Mucosa of rectum (tissue), 2 donors: ENCODE measurements around the gene WBP2.

Experiments
- H3K27ac ChIP-seq, 2 donors: one replicate each; pipeline ENCODE4 v1.7.0; 2013; ENCODE audit warnings: inconsistent platforms in 2 of 2, low read depth in 2 of 2, low read length in 2 of 2
- H3K27me3 ChIP-seq, 2 donors: one replicate each; pipeline ENCODE4 v1.7.0; 2013; ENCODE audit warnings: low read length in 2 of 2; ENCODE audit not compliant: control insufficient read depth in 2 of 2, insufficient read depth in 2 of 2
- H3K36me3 ChIP-seq, 2 donors: one replicate each; pipeline ENCODE4 v1.7.0; 2013; ENCODE audit warnings: low read length in 2 of 2; ENCODE audit not compliant: control insufficient read depth in 2 of 2, insufficient read depth in 2 of 2
- H3K4me1 ChIP-seq, 2 donors: one replicate each; pipeline ENCODE4 v1.7.0; 2013; ENCODE audit warnings: low read length in 2 of 2, mild to moderate bottlenecking in 1 of 2; ENCODE audit not compliant: control insufficient read depth in 2 of 2, insufficient read depth in 2 of 2
- H3K4me3 ChIP-seq, 2 donors: one replicate each; pipeline ENCODE4 v1.7.0; 2013; ENCODE audit warnings: low read length in 2 of 2
- H3K9ac ChIP-seq, 2 donors: one replicate each; pipeline ENCODE4 v1.7.0; 2013; ENCODE audit warnings: low read length in 2 of 2, low read depth in 1 of 2, mild to moderate bottlenecking in 1 of 2
- H3K9me3 ChIP-seq, 2 donors: one replicate each; pipeline ENCODE4 v1.7.0; 2013; ENCODE audit warnings: low read length in 2 of 2; ENCODE audit not compliant: control insufficient read depth in 2 of 2
- donor health status: healthy.
- donor health status: Normal muscosa, but diverticular disease.

The WBP2 gene

DNA sequence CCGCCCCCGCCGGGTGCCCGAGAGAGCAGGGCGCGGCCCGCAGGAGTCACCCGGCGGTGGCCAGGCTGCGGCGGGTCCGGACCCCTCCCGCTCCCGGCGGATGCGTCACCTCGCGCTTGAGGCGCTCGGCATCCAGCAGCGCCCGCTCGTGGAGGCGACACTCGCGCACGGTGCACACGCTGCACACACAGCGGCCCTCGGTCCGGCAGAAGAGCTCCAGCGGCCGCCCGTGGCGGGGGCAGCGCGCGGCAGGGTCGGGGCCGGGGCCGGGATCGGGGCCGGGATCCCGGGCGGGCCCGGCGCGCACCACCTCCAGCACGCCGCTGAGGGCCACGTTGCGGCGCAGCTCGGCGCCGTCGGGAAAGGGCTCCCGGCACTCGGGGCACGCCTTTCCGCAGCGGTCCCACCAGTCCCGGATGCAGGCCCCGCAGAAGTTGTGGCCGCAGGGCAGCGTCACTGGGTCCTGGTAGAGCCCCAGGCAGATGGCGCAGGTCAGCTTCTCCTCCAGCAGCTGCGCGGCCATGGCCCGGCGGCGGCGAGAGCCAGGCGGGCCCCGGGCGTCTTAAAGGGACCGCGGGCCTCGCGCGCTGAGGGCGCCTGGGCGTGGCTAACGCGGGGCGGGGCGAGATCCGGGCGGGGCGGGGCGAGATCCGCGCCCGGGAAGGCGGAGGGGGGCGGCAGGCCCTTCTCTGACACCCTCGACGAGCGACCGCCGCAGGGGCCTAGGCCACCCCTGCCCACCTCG, 41.5 kb upstream of the WBP2 start, which contains the start of gene TRIM65:
Gene TRIM65 (minus strand): TSS at position 537 of the 745 bp plus-strand sequence. CDS start 14 bp downstream, at position 523.
- Histone ChIP-seq H3K27me3 (no peaks in the 10 kb centered on the region), H3K9me3 (no peaks in the 10 kb centered on the region), H3K36me3 (peaks cover 27 to 34% of the 10 kb centered on the region in 2 donors), H3K4me3 (peak within 1 kb of the TSS; percentile 76 to 88), H3K27ac (peak within 1 kb of the TSS; percentile 88 to 91), H3K4me1 (peaks cover 17 to 18% of the 10 kb centered on the region in 2 donors), H3K9ac (peak within 1 kb of the TSS; percentile 74 to 87)

DNA sequence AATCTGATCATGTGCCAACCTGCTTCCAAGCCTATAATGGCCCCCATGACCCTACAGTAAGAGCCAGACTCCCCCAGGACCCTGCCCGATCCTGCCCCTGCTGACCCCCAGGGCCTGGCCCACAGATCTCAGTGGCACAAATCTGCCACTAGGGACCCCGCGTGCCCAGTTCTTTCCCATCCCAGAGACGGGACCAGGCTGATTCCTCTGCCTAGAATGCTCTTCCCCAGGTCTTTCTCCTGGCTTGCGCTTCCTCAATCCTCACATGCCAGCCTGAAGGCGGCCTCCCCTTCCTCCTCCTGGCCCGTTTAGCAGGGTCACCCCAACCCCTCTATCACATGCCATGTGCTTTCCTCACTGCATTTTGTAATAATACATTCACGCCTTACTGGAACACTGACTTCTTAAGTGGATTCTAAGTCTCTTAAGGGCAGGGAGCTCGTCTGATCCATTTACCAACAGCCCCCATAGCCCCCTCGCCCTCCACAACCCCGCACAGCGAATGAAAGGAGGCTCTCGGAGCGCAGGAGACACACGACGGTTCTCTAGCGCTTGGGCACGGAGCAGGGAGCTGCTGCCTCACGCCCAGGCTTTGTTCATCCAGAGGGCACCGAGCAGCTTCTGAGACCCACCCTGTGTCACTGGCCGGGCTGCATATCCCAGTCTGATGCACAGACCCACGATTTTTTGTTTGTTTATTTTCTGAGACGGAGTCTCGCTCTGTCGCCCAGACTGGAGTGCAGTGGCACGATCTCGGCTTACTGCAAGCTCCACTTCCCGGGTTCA, 40.4 kb upstream of the WBP2 start:
- Histone ChIP-seq H3K4me3 (peak overlapping the region; percentile 76 to 88), H3K9ac (peak overlapping the region; percentile 49 to 87), H3K9me3 (no peaks in the 10 kb centered on the region), H3K27ac (peak overlapping the region; percentile 9 to 32), H3K4me1 (peaks cover 17 to 18% of the 10 kb centered on the region in 2 donors), H3K36me3 (peaks cover 27 to 35% of the 10 kb centered on the region in 2 donors), H3K27me3 (no peaks in the 10 kb centered on the region)

DNA sequence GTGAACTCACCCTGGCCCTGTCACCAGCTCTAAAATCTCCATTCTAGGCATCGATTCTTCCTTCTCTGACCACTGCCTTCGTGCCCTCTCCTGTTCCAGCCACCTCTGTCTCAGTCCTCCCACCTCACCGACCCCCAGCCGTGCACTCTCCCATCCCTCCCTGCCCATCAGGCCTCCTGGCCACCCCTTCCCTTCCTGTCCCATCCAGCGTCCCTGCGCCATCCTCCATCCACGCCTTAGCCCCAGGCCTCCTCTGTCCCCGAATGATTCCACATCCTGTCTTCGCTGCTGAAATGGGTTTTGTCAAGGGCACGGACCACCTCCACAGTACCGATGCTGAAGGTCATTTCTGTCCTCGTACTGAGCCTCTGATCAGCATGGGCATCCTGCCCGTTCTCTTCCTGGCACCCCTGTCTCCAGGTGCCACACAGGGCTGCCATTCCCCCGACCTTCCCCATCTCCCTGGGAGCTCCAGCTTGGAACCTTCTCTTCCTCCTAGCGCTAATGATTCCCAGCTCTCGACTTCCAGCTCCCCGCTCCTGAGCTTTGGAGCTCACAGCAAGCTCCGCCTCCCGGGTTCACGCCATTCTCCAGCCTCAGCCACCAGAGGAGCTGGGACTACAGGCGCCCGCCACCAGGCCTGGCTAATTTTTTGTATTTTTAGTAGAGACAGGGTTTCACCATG, 39.1 kb upstream of the WBP2 start:
- Histone ChIP-seq H3K36me3 (peaks cover 18 to 31% of the 10 kb centered on the region in 2 donors), H3K27ac (no peak overlapping the region), H3K9me3 (no peaks in the 10 kb centered on the region), H3K9ac (no peak overlapping the region), H3K27me3 (no peaks in the 10 kb centered on the region), H3K4me3 (no peak overlapping the region), H3K4me1 (peaks cover 17 to 18% of the 10 kb centered on the region in 2 donors)

DNA sequence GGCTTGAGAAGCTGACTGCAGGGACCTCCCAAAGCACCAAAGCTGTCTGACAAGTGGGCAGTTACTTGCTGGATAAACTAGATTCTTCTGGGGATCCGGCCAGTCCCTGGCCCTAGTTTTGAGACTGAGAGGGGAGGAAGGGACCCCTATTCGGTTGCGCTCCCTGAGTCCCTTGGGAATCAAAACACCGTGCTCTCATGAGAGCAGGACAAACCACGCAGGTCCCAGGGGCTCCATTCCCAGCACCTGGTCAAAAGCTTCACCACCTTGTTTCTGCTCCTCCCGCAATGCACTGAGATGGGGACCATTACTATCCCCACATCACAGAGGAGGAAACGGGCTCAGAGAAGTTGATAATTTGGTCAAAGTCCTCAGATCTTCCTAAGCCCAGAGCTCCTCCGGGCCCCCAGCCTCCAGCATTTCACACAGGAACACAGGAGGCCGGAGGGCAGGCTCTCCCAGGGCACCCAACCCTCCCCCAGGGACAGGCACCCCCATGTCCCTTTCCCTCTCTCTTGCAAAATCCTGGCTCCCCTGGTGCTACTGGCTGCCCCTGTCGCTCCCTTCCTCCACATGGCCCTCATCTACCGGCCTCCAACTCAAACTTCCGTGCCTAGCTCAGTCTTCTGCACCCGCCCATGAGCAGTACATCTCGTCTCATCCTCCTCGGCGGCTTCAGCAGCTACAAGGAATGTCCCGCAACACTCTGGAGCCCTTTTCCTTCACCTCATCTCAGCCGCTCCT, 38.3 kb upstream of the WBP2 start:
- Histone ChIP-seq H3K27me3 (no peaks in the 10 kb centered on the region), H3K27ac (no peak overlapping the region), H3K9me3 (no peaks in the 10 kb centered on the region), H3K4me3 (no peak overlapping the region), H3K4me1 (peaks cover 17 to 18% of the 10 kb centered on the region in 2 donors), H3K36me3 (peaks cover 11 to 26% of the 10 kb centered on the region in 2 donors), H3K9ac (no peak overlapping the region)

DNA sequence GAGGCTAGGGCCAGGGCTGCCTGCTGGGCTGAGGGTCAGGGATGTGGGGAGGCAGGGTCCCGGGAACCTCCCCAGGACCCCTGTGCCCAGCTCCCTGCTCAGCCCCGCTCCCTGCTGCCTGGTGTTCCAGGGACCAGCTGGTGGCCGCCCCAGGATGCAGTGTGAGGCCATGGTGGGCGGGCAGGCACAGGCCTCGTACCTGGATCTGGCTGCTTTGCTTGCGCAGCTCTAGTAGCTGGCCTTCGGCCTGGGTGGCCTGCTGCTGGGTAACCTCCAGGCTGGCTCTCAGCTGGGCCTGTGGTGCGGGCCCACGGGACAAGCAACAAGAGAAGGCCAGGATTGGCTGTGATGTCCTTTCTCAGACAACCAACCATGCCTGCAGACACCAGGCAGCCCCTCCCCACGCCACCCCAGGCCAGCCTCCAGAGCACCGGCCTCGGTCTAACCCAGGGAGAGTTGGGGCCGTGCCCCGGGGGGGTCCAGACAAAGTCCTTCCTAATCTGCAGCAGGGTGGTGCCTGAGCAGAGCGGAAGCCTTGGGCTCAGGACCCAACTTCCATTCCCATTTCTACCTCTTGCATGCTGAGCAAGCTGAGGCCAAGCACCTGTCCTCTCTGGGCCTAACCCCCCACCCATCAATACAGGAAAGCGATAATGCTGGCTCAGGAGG, 37.6 kb upstream of the WBP2 start:
- Histone ChIP-seq H3K4me1 (peaks cover 17 to 18% of the 10 kb centered on the region in 2 donors), H3K9ac (no peak overlapping the region), H3K27me3 (no peaks in the 10 kb centered on the region), H3K36me3 (peaks cover 11 to 24% of the 10 kb centered on the region in 2 donors), H3K27ac (no peak overlapping the region), H3K4me3 (no peak overlapping the region), H3K9me3 (no peaks in the 10 kb centered on the region)

DNA sequence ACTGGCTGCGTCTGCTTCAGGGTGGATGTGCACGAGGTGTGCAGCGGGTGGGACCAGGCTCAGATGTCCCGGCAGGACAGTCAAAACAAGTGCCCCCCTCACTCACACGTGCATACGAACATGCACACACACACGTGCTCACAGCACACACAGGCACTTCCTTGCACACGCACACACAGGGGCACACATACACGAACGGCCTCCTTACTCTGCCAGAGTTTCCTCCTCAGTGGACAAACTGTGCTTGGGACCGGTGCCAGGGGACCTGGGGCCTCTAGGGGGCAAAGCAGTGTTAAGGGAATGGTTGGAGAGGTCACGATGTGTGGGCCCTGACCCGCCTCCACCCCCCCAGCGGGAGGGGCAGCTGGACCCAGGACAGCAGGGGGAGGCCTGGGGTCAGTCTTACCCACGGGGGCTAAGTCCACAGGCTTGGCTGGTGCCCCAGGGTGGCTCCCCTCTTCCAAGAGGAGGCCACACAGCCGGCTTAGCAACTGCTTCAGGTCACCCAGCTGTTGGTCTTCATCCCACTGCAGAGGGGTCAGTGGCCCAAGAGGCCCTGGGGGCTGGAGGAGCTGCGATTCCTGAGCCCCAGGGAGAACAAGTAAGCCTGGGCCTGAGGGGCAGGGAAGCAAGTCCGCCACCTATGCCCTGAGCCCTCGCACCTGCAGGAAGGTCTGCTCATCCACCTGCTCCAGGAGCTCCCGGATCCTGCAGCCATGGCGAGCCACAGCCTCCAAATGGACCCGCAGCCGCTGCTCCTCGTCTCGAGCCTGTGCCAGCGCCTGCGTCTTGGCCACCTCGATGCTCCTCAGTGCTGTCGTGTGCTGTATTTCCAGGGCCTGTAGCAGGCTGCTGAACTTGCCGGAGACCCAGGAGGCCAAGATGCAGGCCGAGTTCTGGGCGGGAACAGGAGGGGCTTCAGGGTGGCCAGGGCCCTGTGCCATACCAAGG, 36.7 kb upstream of the WBP2 start:
- Histone ChIP-seq H3K9ac (no peak overlapping the region), H3K4me1 (peaks cover 13 to 14% of the 10 kb centered on the region in 2 donors), H3K9me3 (no peaks in the 10 kb centered on the region), H3K36me3 (peaks cover 11 to 24% of the 10 kb centered on the region in 2 donors), H3K4me3 (no peak overlapping the region), H3K27ac (no peak overlapping the region), H3K27me3 (no peaks in the 10 kb centered on the region)

DNA sequence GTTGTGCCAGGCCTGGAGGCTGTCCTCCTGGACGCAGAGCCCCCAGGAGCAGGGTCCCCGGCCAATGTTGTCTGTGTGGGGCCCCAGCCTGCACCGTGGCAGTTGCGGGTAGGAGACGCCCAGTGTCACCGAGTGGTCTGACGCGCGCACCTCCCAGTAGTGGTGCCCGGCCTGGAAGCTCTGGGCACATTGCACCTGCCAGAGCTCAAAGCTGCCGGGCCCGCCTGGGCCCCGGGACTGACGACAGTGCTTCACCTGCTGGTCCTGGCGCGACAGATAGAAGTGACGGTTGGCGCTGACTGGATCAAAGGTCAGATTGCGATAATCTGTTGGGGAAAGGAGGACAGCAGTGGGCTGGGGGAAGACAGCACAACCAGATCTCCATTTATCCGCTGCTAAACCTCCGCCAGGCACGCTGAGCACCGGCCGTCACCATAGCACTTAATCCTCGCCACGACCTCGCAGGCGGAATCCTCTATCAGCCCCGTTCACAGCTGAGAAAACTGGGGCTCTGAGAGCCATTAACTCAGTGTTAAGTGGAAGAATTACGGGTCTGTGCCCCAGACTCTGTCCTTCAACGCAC, 36.0 kb upstream of the WBP2 start:
- Histone ChIP-seq H3K27ac (no peak overlapping the region), H3K36me3 (peaks cover 11 to 24% of the 10 kb centered on the region in 2 donors), H3K4me1 (peaks cover 13 to 14% of the 10 kb centered on the region in 2 donors), H3K9me3 (no peaks in the 10 kb centered on the region), H3K4me3 (no peak overlapping the region), H3K9ac (no peak overlapping the region), H3K27me3 (no peaks in the 10 kb centered on the region)

DNA sequence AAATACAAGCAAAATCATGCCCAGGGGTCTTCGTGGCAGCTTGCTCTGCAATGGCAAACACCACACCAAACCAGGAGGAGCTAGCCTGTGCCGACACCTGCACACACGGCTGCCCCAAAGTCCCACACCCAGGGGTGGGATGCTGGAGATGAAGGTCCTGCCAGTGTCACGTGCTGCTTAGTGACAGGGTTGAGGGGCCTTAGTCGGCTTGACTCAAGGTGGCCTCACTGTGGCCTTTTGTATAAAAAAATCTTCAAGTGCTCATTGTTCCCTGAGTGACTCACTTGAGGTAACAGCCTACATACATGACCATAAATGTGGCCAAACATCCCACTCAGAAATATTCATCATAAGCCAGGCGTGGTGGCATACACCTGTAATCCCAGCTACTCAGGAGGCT, 34.3 kb upstream of the WBP2 start:
- Histone ChIP-seq H3K9me3 (no peaks in the 10 kb centered on the region), H3K27me3 (no peaks in the 10 kb centered on the region), H3K36me3 (peaks cover 11 to 24% of the 10 kb centered on the region in 2 donors), H3K4me3 (no peak overlapping the region), H3K9ac (no peak overlapping the region), H3K4me1 (peaks cover 0 to 2% of the 10 kb centered on the region in 2 donors), H3K27ac (no peak overlapping the region)
